NCI-H1417 treated with DMSO at 0.1 percent for 48 hours (cell line): ENCODE results near the gene PKLR.
"Not testable (repeated sequence)": the region's sequence is repeated elsewhere in the genome, so short reads cannot be mapped to it uniquely, and the experiment has no call there.

Experiments
- DNase-seq: peaks from one replicate; lab custom pipeline; 2025; lab: John Stamatoyannopoulos, UW

PKLR gene

DNA sequence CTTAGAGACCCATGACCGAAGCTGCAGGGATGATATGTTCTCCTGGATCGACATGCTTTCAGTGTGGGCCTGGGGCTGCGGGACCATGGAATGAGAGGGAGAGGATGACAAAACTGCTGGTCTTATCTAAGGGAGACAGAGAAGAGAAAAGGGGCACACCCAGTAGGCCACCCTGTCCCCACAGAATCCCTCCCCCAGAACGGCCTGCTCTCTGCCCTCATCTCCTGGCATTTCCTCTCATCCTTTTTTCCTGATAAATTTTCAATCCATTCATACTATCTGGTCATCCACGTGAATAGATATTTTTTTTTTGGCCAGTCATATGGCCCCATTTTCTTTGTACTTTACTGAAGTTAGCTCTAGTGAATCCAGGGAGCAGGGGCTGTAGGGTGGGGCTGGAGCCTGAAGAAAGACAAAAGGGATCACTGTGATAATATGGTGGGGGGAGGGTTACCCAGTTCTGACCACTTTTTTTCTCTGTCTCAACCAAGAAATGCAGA is at the start of gene PKLR:
Gene PKLR (minus strand): TSS at position 97 of the 500 bp plus-strand sequence. CDS start 43 bp downstream, at position 54.
- DNase-seq: no peak

DNA sequence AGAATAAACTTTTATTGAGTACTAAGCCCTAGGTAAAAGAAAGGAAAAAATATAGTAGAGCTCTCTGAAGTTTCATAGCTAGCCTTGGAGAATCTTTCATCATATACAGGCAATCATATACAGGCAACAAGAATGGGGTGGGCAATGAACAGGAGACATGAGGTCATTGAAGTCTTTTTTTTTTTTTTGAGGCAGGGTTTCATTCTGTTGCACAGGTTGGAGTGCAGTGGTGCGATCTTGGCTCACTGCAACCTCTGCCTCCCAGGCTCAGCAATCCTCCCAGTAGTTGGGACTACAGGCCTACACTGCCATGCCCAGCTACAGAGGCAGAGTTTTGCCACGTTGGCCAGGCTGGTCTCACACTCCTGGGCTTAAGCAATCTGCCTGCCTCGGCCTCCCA is 41.6 kb upstream of the PKLR start:
- DNase-seq: no peak

DNA sequence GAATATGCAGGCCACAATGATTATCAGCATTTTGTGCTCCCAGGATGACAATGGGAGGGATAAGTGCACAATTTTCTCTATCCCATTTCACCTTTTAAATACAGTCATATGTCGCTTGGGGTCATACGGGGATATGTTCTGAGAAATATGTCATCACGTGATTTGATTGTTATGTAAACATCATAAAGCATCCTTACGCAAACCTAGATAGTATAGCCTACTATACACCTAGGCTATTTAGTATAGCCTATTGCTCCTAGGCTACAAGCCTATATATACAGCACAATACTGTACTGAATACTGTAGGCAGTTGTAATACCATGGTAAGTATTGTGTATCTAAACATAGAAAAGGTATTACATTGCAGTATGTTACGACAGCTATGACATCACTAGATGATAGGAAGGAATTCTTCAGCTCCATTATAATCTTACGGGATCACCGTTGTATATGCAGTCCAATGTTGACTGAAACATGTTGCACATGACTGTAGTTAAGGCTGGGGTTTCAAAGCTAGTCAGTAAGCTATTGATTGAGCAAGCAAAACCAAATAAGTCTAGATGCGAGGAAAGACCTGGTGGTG is 38.4 kb upstream of the PKLR start:
- DNase-seq: no peak

DNA sequence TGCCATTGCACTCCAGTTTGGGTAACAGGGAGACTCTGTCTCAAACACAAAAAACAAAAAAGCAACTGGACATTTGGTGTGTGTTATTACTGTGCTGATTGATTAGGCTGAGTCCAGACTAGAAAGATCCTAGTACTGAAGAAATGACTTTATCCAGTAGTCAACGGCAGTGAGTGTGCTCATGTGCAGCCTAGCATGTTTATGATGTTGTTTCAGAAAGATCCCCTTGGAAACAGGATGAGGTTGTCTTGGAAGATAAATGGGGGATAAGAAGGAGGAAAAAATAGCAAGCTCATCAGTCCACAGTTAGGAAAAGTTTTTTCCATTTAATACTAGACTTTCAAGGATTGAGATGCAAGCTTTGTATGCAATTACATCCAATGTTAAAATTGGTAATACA is 33.7 kb upstream of the PKLR start:
- DNase-seq: no peak

DNA sequence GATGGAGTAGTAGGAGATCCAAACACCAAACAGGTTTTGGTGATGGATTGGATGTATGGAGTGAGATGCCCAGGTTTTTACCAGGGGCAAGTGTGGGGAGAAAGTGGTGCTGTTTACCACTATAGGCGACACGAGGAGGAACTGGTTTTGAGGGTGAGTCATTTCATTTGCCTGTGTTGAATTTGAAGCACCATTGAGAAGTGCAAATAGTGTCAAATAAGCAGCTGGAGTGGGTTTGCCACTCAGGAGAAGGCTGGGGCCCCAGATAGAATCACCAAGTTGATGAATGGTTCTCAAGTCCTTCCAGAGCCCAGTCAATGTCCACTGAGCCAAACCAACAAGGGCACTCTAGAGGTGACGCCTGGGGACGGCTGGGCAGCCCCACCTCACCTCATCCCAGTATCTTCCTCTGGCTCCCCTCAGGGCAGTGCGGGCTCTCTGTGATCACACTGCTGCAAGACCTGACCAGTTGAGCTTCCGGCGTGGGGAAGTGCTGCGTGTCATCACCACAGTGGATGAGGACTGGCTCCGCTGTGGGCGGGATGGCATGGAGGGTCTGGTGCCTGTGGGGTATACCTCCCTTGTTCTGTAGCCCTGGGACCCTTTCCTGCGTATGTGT is 28.9 kb upstream of the PKLR start:
- DNase-seq: no peak

DNA sequence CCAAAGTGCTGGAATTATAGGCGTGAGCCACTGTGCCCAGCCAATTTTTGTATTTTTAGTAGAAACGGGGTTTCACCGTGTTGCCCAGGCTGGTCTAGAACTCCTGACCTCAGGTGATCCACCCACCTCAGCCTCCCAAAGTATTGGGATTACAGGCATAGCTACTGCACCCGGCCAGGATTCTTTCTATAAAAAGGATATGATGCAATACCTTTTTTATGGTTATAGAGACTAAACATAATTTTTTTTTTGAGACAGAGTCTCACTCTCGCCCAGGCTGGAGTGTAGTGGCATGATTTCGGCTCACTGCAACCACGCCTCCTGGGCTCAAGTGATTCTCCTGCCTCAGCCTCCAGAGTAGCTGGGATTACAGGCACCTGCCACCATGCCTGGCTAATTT is 27.6 kb upstream of the PKLR start:
- DNase-seq: not testable (repeated sequence)

GRCh38 chr1:155327981-155328380 is 26.7 kb upstream of the PKLR start:
- DNase-seq: no peak

DNA sequence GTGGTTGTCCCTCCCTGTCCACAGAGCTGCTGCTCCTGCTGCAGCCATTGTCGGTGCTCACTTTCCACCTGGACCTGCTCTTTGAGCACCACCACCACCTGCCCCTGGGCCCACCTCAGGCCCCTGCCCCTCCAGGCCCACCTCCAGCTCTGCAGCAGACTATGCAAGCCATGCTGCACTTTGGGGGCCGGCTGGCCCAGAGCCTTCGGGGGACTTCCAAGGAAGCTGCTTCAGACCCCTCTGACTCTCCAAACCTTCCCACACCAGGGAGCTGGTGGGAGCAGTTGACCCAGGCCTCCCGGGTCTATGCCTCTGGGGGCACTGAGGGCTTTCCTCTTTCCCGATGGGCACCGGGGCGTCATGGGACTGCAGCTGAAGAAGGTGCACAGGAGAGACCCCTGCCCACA is 25.4 kb upstream of the PKLR start:
- no peak for DNase-seq

GRCh38 chr1:155326020-155326526 is 24.8 kb upstream of the PKLR start:
- DNase-seq: no peak

- DNase-seq: no peak
These were observed 24.3 kb upstream of the PKLR start for GRCh38 chr1:155325603-155325893.

- DNase-seq: no peak
These were observed 23.7 kb upstream of the PKLR start for GRCh38 chr1:155324717-155325602.

- peak; percentile 21 for DNase-seq
These were observed 22.9 kb upstream of the PKLR start for GRCh38 chr1:155324037-155324716.

DNA sequence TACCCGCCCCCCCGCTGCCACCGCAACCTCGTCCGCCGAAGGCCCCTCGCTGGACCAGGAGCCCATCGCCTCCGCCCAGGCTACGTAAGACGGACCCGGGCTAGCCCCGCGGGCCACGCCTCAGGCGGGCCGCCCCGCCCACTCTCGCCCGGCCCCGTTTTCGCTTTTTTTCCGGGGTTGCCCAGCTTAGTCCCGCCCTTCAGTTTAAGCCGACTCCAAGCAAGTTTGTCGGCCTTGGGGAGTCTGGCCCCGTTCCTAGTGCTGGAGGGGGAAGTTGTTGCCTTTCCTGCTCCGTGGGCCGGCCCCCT is 22.4 kb upstream of the PKLR start:
- no peak for DNase-seq

DNA sequence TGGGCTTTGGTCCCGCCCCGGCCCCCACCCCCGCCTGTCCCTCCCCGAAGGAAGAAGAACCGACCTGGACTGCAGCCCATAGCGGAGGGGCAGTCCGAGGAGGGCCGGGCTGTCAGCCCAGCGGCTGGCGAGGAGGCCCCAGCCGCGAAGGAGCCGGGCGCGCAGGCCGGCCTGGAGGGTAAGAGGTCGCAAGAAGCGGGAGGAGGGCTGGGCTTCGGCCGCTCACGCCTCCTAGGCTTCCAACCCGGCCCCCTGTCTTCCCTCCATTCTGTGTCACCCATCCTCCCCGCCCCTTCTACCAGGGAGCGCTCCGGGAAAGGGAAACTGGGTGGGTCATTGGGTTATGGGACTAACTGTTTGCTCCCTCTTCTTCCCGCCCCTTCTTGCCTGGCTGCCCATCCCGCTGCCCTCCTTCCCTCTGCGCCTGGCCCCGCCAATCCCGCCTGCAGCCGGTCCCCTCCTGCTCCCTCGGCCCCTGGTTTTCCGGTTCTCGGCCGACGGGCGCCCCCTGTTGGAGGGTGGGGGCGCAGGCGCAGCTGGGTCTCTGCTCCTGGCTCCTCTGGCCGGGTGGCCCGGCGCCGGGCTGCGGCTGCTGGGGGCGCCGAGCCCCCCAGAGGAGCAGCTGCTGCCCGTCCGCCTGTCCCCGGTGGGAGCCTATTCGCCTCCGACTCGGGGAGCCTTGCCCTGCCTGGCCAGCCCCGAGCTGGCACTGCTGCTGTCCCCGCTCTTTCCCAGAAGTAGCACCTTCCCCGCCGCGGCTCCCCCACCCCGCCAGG is 21.9 kb upstream of the PKLR start:
- peak; percentile 21 for DNase-seq

GRCh38 chr1:155322571-155322952 is 21.3 kb upstream of the PKLR start:
- no peak for DNase-seq

- DNase-seq: no peak
These were observed 20.6 kb upstream of the PKLR start for GRCh38 chr1:155321639-155322503.

- DNase-seq: no peak
These were observed 19.7 kb upstream of the PKLR start, which contains the start of gene RUSC1 for GRCh38 chr1:155320661-155321617. TSS of gene RUSC1 (plus strand) at chr1:155320894. CDS start at chr1:155321774, 880 bp downstream.

DNA sequence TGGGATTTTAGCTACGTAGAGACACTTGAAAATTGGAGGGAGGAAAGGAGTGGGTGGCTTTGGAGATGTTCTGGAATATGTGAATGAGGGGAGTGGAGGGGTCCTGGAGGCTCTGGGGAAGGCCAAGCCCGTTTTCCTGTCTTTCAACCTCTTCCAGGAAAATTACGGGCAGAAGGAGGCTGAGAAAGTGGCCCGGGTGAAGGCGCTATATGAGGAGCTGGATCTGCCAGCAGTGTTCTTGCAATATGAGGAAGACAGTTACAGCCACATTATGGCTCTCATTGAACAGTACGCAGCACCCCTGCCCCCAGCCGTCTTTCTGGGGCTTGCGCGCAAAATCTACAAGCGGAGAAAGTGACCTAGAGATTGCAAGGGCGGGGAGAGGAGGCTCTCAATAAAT is 19.0 kb upstream of the PKLR start:
- DNase-seq: no peak

DNA sequence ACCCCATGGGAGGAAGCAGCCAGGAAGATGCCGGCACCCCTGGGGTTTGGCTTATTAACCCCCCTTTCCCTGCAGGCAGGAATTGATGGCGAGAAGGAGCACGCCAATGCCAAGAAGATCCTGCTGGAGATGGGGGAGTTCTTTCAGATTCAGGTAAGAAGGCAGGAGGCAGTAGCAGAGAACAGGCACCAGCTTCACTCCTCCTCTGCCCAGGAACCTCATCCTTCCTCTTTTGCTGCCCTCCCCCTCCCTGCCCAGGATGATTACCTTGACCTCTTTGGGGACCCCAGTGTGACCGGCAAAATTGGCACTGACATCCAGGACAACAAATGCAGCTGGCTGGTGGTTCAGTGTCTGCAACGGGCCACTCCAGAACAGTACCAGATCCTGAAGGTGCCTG is 18.3 kb upstream of the PKLR start:
- DNase-seq: no peak

DNA sequence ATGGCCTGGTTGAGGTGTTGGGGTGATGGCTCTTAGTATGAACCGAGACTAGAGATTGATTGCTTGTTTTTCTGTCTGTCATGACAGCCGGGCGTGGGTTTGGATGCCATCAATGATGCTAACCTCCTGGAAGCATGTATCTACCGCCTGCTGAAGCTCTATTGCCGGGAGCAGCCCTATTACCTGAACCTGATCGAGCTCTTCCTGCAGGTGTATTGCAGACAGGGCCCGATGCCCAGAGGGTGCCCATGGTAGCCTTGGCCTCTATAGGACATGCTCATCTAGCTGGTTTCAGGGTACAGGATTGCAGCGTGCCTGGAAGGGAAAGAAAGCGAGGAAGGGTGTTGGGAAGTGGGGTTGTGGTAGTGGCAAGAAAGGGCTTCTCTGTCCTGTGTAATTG is 16.8 kb upstream of the PKLR start:
- no peak for DNase-seq
